GM13976 (cell line): Measurements from ENCODE around the gene KRTAP9-3.
"Not testable (repeated sequence)": the region's sequence is repeated elsewhere in the genome, so short reads cannot be mapped to it uniquely, and the experiment has no call there.

ENCODE experiments used
- DNase-seq: peaks from one replicate; pipeline ENCODE4 v3.0.0; 2012; ENCODE audit warnings: low spot score
- in situ Hi-C: fragments of 300-500 bp; cut with MboI; formaldehyde crosslinking; loops from one replicate; pipeline ENCODE4 v1.12.0; 2022; ENCODE audit warnings: low sequenced_read_pairs, mixed read lengths, inconsistent platforms; ENCODE audit not compliant: unreplicated experiment
- TF ChIP-seq, protein P1 (sequence below): IDR thresholded peaks from 2 replicates; pipeline ENCODE4 v1.5.1; 2012; ENCODE audit warnings: borderline replicate concordance, mild to moderate bottlenecking; ENCODE audit not compliant: insufficient read depth; ENCODE audit errors: extremely low read depth, missing control alignments, control extremely low read depth

Gene KRTAP9-3

GRCh38 chr17:41256291-41256685 lies 24.0 kb downstream of the KRTAP9-3 start:
- peak; percentile 0 for DNase-seq
- in situ Hi-C loops, result no loop called here
- TF ChIP-seq, protein P1, sequence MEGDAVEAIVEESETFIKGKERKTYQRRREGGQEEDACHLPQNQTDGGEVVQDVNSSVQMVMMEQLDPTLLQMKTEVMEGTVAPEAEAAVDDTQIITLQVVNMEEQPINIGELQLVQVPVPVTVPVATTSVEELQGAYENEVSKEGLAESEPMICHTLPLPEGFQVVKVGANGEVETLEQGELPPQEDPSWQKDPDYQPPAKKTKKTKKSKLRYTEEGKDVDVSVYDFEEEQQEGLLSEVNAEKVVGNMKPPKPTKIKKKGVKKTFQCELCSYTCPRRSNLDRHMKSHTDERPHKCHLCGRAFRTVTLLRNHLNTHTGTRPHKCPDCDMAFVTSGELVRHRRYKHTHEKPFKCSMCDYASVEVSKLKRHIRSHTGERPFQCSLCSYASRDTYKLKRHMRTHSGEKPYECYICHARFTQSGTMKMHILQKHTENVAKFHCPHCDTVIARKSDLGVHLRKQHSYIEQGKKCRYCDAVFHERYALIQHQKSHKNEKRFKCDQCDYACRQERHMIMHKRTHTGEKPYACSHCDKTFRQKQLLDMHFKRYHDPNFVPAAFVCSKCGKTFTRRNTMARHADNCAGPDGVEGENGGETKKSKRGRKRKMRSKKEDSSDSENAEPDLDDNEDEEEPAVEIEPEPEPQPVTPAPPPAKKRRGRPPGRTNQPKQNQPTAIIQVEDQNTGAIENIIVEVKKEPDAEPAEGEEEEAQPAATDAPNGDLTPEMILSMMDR, result no peak

DNA sequence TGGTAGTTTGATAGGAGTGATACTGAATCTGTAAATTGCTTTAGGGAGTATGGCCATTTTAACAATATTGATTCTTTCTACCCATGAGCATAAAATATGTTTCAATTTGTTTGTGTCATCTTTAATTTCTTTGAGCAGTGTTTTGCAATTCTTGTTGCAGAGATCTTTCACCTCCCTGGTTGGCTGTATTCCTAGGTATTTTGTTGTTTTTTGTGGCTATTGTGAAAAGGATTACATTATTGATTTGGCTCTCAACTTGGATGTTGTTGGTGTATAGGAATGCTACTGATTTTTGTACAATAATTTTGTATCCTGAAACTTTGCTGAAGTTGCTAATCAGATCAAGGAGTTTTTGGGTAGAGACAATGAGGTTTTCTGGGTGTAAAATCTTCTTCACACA lies 26.2 kb downstream of the KRTAP9-3 start:
- TF ChIP-seq, protein P1, result no peak
- in situ Hi-C loops, result no loop called here
- no peak for DNase-seq

GRCh38 chr17:41263212-41263611 lies 31.0 kb downstream of the KRTAP9-3 start:
- DNase-seq, result peak; percentile 1
- TF ChIP-seq, protein P1, result no peak
- in situ Hi-C loops, result no loop called here

- peak; percentile 0 for DNase-seq
- in situ Hi-C loops, result no loop called here
- TF ChIP-seq, protein P1, result no peak
These were observed 32.4 kb downstream of the KRTAP9-3 start for GRCh38 chr17:41264599-41264998.

- in situ Hi-C loops, result no loop called here
- DNase-seq, result no peak
- TF ChIP-seq, protein P1, result no peak
These were observed 32.8 kb downstream of the KRTAP9-3 start, which contains the start of gene KRTAP9-6 for GRCh38 chr17:41265078-41265477. KRTAP9-6 (plus strand) TSS chr17:41265378; CDS start chr17:41265378, 0 bp downstream.

DNA sequence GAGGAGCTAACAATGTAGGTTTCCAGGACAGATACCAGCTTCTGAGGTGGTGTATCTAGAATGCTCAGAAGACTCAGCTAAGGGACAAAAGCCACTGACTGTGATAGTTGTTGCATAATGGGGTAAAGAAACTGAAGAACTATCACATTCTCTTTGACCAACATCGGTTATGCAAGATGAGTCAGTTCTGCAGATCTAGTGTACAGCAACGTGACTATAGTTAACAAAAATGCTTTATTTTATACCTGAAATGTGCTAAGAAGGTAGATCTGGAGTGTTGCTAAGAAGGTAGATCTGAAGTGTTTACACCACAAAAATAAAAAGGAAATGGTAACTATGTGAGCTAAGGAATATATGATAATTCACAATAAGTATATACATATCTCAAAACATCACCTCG lies 35.5 kb downstream of the KRTAP9-3 start:
- DNase-seq, result no peak
- in situ Hi-C loops, result no loop called here
- TF ChIP-seq, protein P1, result no peak

DNA sequence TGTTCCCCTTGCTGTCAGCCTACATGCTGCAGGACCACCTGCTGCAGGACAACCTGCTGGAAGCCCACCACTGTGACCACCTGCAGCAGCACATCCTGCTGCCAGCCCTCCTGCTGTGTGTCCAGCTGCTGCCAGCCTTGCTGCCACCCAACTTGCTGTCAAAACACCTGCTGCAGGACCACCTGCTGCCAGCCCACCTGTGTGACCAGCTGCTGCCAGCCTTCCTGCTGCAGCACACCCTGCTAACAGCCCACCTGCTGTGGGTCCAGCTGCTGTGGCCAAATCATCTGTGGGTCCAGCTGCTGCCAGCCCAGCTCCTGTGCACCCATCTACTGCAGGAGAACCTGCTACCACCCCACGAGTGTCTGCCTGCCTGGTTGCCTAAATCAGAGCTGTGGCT lies 39.1 kb downstream of the KRTAP9-3 start:
- DNase-seq, in situ Hi-C loops: not testable (repeated sequence)
